H1 (cell line): ENCODE results near the gene AGBL4. TPM values are rescaled to one million over a fixed set of nuclear protein-coding genes. Genes with fewer than 3 reads are reported as not detected.

Experiments used
- CTCF ChIA-PET: fragments of 300-600 bp; sonication (Branson Sonifier 250); formaldehyde crosslinking; loops from one replicate; lab custom pipeline; 2021; ENCODE audit not compliant: partially characterized antibody; lab: Charles Lee
- POLR2A ChIA-PET: fragments of 300-600 bp; sonication (Branson Sonifier 250); formaldehyde crosslinking; loops from one replicate; lab custom pipeline; 2021; ENCODE audit warnings: inconsistent platforms; ENCODE audit not compliant: partially characterized antibody; lab: Charles Lee
- DNase-seq, 2 experiments: peaks; one replicate each; pipeline versions ENCODE4 v3.0.0 to v3.0.0-alpha.2; 2010 to 2022; ENCODE audit warnings: low spot score in 2 of 2, low read depth in 1 of 2, mixed read lengths in 1 of 2
- FAIRE-seq: peaks from 2 replicates; lab custom pipeline; 2011; peaks lifted over from hg19 to GRCh38; lab: Jason Lieb, UNC
- H2AFZ ChIP-seq: 2 replicates; pipeline ENCODE4 v1.8.1; 2012; ENCODE audit warnings: low read length, inconsistent platforms
- H2AK5ac ChIP-seq: 2 replicates; pipeline ENCODE4 v1.6.1; 2013; ENCODE audit warnings: low read depth, low read length
- H2BK120ac ChIP-seq: replicated peaks from 2 replicates; pipeline ENCODE3; 2013; ENCODE audit warnings: low read depth, low read length, inconsistent platforms
- H2BK12ac ChIP-seq: 2 replicates; pipeline ENCODE4 v1.6.1; 2013; ENCODE audit warnings: low read depth, low read length
- H2BK15ac ChIP-seq: 2 replicates; pipeline ENCODE4 v1.6.1; 2013; ENCODE audit warnings: low read length
- H2BK20ac ChIP-seq: 2 replicates; pipeline ENCODE4 v1.6.1; 2013; ENCODE audit warnings: low read length
- H2BK5ac ChIP-seq: 2 replicates; pipeline ENCODE4 v1.6.1; 2013; ENCODE audit warnings: low read depth, low read length
- H3K14ac ChIP-seq: 2 replicates; pipeline ENCODE4 v1.6.1; 2013; ENCODE audit warnings: inconsistent platforms; ENCODE audit not compliant: insufficient read length
- H3K18ac ChIP-seq: 2 replicates; pipeline ENCODE4 v1.6.1; 2013; ENCODE audit warnings: low read length; ENCODE audit errors: extremely low read depth
- H3K23ac ChIP-seq: 2 replicates; pipeline ENCODE4 v1.6.1; 2013; ENCODE audit warnings: inconsistent platforms; ENCODE audit not compliant: insufficient read length
- H3K23me2 ChIP-seq: 2 replicates; pipeline ENCODE4 v1.6.1; 2013; ENCODE audit warnings: low read depth, low read length
- H3K27ac ChIP-seq: 2 replicates; pipeline ENCODE4 v1.6.1; 2011; ENCODE audit warnings: low read depth, low read length, inconsistent platforms
- H3K27me3 ChIP-seq, 4 experiments: replicated peaks in 1 of 4; 1 replicate in 1 of 4; 2 replicates in 3 of 4; pipeline versions ENCODE4 v1.6.1 to v1.8.1; 2011 to 2013; ENCODE audit warnings: low read length in 3 of 4, mild to moderate bottlenecking in 3 of 4, inconsistent platforms in 2 of 4, mixed read lengths in 2 of 4, moderate library complexity in 1 of 4; ENCODE audit not compliant: control insufficient read depth in 3 of 4, insufficient read depth in 3 of 4; ENCODE audit errors: extremely low read depth in 1 of 4
- H3K36me3 ChIP-seq, 4 experiments: 2 replicates each; pipeline versions ENCODE4 v1.6.1 to v1.8.1; 2011 to 2013; ENCODE audit warnings: mild to moderate bottlenecking in 4 of 4, low read length in 3 of 4, moderate library complexity in 2 of 4, control low read depth in 1 of 4, inconsistent platforms in 1 of 4; ENCODE audit not compliant: insufficient read depth in 4 of 4, control insufficient read depth in 2 of 4
- H3K4ac ChIP-seq: replicated peaks from 2 replicates; pipeline ENCODE3; 2013; ENCODE audit warnings: low read length, low read depth, mixed read lengths, inconsistent platforms; ENCODE audit not compliant: insufficient read length
- H3K4me1 ChIP-seq, 4 experiments: replicated peaks in 1 of 4; 1 replicate in 1 of 4; 2 replicates in 3 of 4; pipeline versions ENCODE4 v1.6.1 to v1.8.1; 2011 to 2013; ENCODE audit warnings: low read length in 3 of 4, inconsistent platforms in 2 of 4, mixed read lengths in 1 of 4; ENCODE audit not compliant: insufficient read depth in 4 of 4, control insufficient read depth in 3 of 4
- H3K4me2 ChIP-seq, 2 experiments: 2 replicates each; pipeline versions ENCODE4 v1.6.1 to v1.8.1; 2011 to 2013; ENCODE audit warnings: low read depth in 2 of 2, low read length in 2 of 2, control low read depth in 1 of 2, inconsistent platforms in 1 of 2, mild to moderate bottlenecking in 1 of 2; ENCODE audit not compliant: insufficient read depth in 1 of 2
- H3K4me3 ChIP-seq, 4 experiments: fragments of 200-600, 300-600 bp in 1 of 4; sonication (generic), shearing (Covaris generic), sonication (Bioruptor Twin) in 1 of 4; 2 replicates each; pipeline versions ENCODE4 v1.5.1 to v1.8.1; 2011 to 2016; ENCODE audit warnings: low read length in 4 of 4, low read depth in 3 of 4, control low read depth in 2 of 4, inconsistent platforms in 2 of 4, mild to moderate bottlenecking in 2 of 4, mixed read lengths in 1 of 4, moderate library complexity in 1 of 4; ENCODE audit not compliant: insufficient read depth in 2 of 4; ENCODE audit errors: extremely low read depth in 1 of 4
- H3K56ac ChIP-seq: replicated peaks from 2 replicates; pipeline ENCODE3; 2013; ENCODE audit warnings: low read depth, mild to moderate bottlenecking, mixed read lengths, low read length, inconsistent platforms; ENCODE audit not compliant: insufficient read length
- H3K79me1 ChIP-seq: 2 replicates; pipeline ENCODE4 v1.6.1; 2013; ENCODE audit warnings: low read depth, low read length, control low read depth
- H3K79me2 ChIP-seq, 2 experiments: 2 replicates each; pipeline versions ENCODE4 v1.6.1 to v1.8.1; 2012 to 2013; ENCODE audit warnings: low read length in 2 of 2, mild to moderate bottlenecking in 2 of 2, inconsistent platforms in 1 of 2; ENCODE audit not compliant: insufficient read depth in 2 of 2, control insufficient read depth in 1 of 2
- H3K9ac ChIP-seq, 4 experiments: replicated peaks in 1 of 4; 1 replicate in 1 of 4; 2 replicates in 3 of 4; pipeline versions ENCODE4 v1.6.1 to v1.8.1; 2011 to 2013; ENCODE audit warnings: low read depth in 3 of 4, low read length in 3 of 4, control low read depth in 2 of 4, mild to moderate bottlenecking in 2 of 4, moderate library complexity in 2 of 4, inconsistent platforms in 1 of 4; ENCODE audit errors: extremely low read depth in 1 of 4
- H3K9me3 ChIP-seq, 2 experiments: 2 replicates each; pipeline versions ENCODE4 v1.6.1 to v1.8.1; 2012 to 2013; ENCODE audit warnings: mild to moderate bottlenecking in 2 of 2, moderate library complexity in 2 of 2, control low read depth in 1 of 2, inconsistent platforms in 1 of 2, low read depth in 1 of 2, low read length in 1 of 2, mixed read lengths in 1 of 2; ENCODE audit not compliant: insufficient read depth in 2 of 2
- H4K20me1 ChIP-seq, 2 experiments: replicated peaks in 1 of 2; 2 replicates each; pipeline versions ENCODE3 to v1.8.1; 2011 to 2013; ENCODE audit warnings: inconsistent platforms in 2 of 2, low read length in 2 of 2, mild to moderate bottlenecking in 1 of 2; ENCODE audit not compliant: insufficient read depth in 2 of 2, control insufficient read depth in 1 of 2
- H4K5ac ChIP-seq: 2 replicates; pipeline ENCODE4 v1.6.1; 2013; ENCODE audit warnings: low read length, low read depth, mixed read lengths, inconsistent platforms; ENCODE audit not compliant: insufficient read length
- H4K8ac ChIP-seq: 2 replicates; pipeline ENCODE4 v1.8.0; 2013; ENCODE audit warnings: mild to moderate bottlenecking, moderate library complexity, low read length, inconsistent platforms; ENCODE audit not compliant: insufficient read depth; ENCODE audit errors: extremely low read depth
- H4K91ac ChIP-seq: replicated peaks from 2 replicates; pipeline ENCODE3; 2013; ENCODE audit warnings: low read length, mixed read lengths, inconsistent platforms; ENCODE audit not compliant: insufficient read length
- JUND ChIP-seq: IDR thresholded peaks from 2 replicates; pipeline ENCODE4 v1.6.1; 2011; ENCODE audit warnings: mild to moderate bottlenecking, improper control_type of control experiment, low read length
- WGBS, 2 experiments: shearing (Covaris generic) in 1 of 2; methylation state at CpG; one replicate each; pipeline versions ENCODE4 v1.1.6 to v1.1.7; 2013 to 2015; ENCODE audit warnings: low lambda C conversion rate in 2 of 2, mixed read lengths in 2 of 2, inconsistent platforms in 1 of 2, low coverage in 1 of 2, missing lambda C conversion rate in 1 of 2; ENCODE audit not compliant: insufficient replicate concordance in 2 of 2, insufficient coverage in 1 of 2, insufficient read length in 1 of 2; ENCODE audit errors: extremely low coverage in 1 of 2, missing lambda C conversion rate in 1 of 2; 5-methylcytosine and 5-hydroxymethylcytosine counted together
- polyA plus RNA-seq, 7 experiments: library from polyadenylated mRNA; depleted of rRNA in 3 of 7; stranded (reverse) in 5 of 7; unstranded in 2 of 7; fragments of >200 nt in 5 of 7; fragments of 200-250 nt in 2 of 7; gene quantifications; 1 replicate in 5 of 7; 2 replicates in 1 of 7; 4 replicates in 1 of 7; pipeline versions ENCODE4 v1.2.1 to v1.2.3, GENCODE V29; 2011 to 2013; ENCODE audit warnings: missing spikeins in 2 of 7, mixed read lengths in 2 of 7
- total RNA-seq: library from RNA; stranded (reverse); fragmentation: NEBNext Ultra II Directional; extraction: Animal tissue kit (Norgen Biotek cat#: 25700); gene quantifications from 2 replicates; pipeline ENCODE4 v1.2.1, GENCODE V29; 2021

The AGBL4 gene
- total and polyA plus RNA-seq, 2 of the 8 experiments (the other 6 are each of a cell fraction or from before 2014, with no cell fraction given): 0.41 to 0.45 TPM

DNA sequence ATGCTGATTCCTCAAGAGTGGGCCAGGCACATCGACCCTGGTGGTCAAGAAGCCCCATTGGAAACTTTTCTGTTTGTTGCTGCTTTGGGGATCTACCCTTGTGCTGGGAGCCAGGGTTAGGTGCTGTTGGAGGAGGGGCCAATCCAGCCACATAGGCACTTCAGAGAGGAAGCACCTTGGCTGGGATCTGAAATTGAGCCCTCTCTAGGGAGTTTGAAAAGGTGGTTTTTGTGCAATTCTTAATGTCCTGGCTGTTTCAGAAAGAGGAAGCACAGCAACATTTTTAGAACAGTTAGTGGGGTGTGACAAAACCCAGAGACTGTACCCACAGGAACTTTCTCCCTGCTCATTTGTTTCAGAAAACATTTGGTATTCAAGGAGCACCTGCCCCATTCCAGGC is 1229.9 kb downstream of the AGBL4 start:
- no peak for FAIRE-seq
- Histone ChIP-seq H3K27me3 (no peaks in the 10 kb centered on the region), H3K4me2 (no peak overlapping the region), H3K27ac (no peak overlapping the region), H3K23me2 (no peaks in the 10 kb centered on the region), H2BK20ac (no peak overlapping the region), H3K4ac (no peak overlapping the region), H2BK15ac (no peak overlapping the region), H2AFZ (no peak overlapping the region; the same call in 1 of the 2 replicates), H3K56ac (no peak overlapping the region), H3K4me3 (no peak overlapping the region), H2BK12ac (no peak overlapping the region), H3K9ac (no peak overlapping the region), H4K20me1 (no peaks in the 10 kb centered on the region), H2BK5ac (no peak overlapping the region), H3K18ac (no peak overlapping the region), H3K79me2 (no peaks in the 10 kb centered on the region), H2AK5ac (no peak overlapping the region), H3K9me3 (no peaks in the 10 kb centered on the region), H2BK120ac (no peak overlapping the region), H3K79me1 (no peaks in the 10 kb centered on the region), H4K8ac (no peak overlapping the region), H4K5ac (no peak overlapping the region), H3K14ac (no peak overlapping the region), H3K4me1 (no peaks in the 10 kb centered on the region; a peak in 1 of 7 replicates), H3K23ac (no peak overlapping the region), H4K91ac (no peak overlapping the region), H3K36me3 (no peaks in the 10 kb centered on the region)
- no peak for TF ChIP-seq JUND
- WGBS, 2 experiments: 87% methylated on average over 1 of the region's 1 CpG; no CpG with 5 or more reads in 1 of the 2 experiments
- DNase-seq: no peak
- CTCF ChIA-PET: interaction anchor here (0.6 to 0.8 kb wide), 2 partner anchors 23 to 46 kb away, joined by 3 read pairs; no protein-coding TSS in a partner anchor
- POLR2A ChIA-PET: no interaction called here
